Mammary epithelial cell (primary cell): ENCODE data around the gene NOP58.

Source experiments
- EZH2 ChIP-seq: IDR thresholded peaks from 2 replicates; pipeline ENCODE4 v1.6.1; 2012; ENCODE audit warnings: low read length, inconsistent platforms, borderline replicate concordance
- TF ChIP-seq, protein P1 (sequence below), 2 donors: IDR thresholded peaks in 1 of 2; conservative IDR thresholded peaks in 1 of 2; 2 replicates each; pipeline ENCODE4 v1.5.1; 2011 to 2012; ENCODE audit warnings: inconsistent platforms in 2 of 2, low read length in 2 of 2, mild to moderate bottlenecking in 2 of 2, control low read depth in 1 of 2, low read depth in 1 of 2; ENCODE audit not compliant: insufficient read depth in 1 of 2; ENCODE audit errors: extremely low read depth in 1 of 2

- TF ChIP-seq, protein P1, sequence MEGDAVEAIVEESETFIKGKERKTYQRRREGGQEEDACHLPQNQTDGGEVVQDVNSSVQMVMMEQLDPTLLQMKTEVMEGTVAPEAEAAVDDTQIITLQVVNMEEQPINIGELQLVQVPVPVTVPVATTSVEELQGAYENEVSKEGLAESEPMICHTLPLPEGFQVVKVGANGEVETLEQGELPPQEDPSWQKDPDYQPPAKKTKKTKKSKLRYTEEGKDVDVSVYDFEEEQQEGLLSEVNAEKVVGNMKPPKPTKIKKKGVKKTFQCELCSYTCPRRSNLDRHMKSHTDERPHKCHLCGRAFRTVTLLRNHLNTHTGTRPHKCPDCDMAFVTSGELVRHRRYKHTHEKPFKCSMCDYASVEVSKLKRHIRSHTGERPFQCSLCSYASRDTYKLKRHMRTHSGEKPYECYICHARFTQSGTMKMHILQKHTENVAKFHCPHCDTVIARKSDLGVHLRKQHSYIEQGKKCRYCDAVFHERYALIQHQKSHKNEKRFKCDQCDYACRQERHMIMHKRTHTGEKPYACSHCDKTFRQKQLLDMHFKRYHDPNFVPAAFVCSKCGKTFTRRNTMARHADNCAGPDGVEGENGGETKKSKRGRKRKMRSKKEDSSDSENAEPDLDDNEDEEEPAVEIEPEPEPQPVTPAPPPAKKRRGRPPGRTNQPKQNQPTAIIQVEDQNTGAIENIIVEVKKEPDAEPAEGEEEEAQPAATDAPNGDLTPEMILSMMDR (conservative IDR thresholded peaks at IDR 0.05 in 1 of 2, IDR thresholded peaks at IDR 0.05 in 1 of 2; ENCODE audit: extremely low read depth in 1 of 2, insufficient read depth in 1 of 2, low read depth in 1 of 2, low read length in 2 of 2), result no peak
- TF ChIP-seq EZH2, result no peak
Observed at GRCh38 chr2:202337706-202338346, 72.3 kb downstream of the NOP58 start.
